Activated naive CD4-positive, alpha-beta T cell treated with anti-CD3 and anti-CD28 coated beads, Interleukin-2, amount 50 U/mL, for 72 hours (primary cell): ENCODE results near the gene NFIX. TPM values are rescaled to one million over a fixed set of nuclear protein-coding genes. Genes with fewer than 3 reads are reported as not detected.

ENCODE experiments used
- ATAC-seq, 2 donors: fragments of 150-1000 bp; cut with Tn5 transposase; 2 replicates each; pipeline ENCODE4 v1.10.0; 2021; ENCODE audit warnings: mild to moderate bottlenecking in 2 of 2, moderate library complexity in 2 of 2
- DNase-seq, 2 donors: peaks; one replicate each; pipeline ENCODE4 v3.0.0; 2021 to 2022; ENCODE audit warnings: low spot score in 2 of 2
- H3K27ac Mint-ChIP-seq, 2 donors: one replicate each; pipeline ENCODE4 v1.8.0; 2022; ENCODE audit warnings: mild to moderate bottlenecking in 2 of 2, mixed read lengths in 2 of 2
- H3K36me3 Mint-ChIP-seq, 2 donors: one replicate each; pipeline ENCODE4 v1.8.0; 2022; ENCODE audit warnings: mixed read lengths in 2 of 2
- H3K9me3 Mint-ChIP-seq, 2 donors: one replicate each; pipeline ENCODE4 v1.8.0; 2022; ENCODE audit warnings: mixed read lengths in 2 of 2
- total RNA-seq, 2 donors: library from RNA; stranded (reverse); gene quantifications; one replicate each; pipeline ENCODE4 v1.2.3, GENCODE V29; 2022

The NFIX gene
- total RNA-seq, 2 donors from 2014 or later = 1.8 to 5.4 TPM

- no peaks in the 10 kb centered on the region for H3K36me3 Mint-ChIP-seq
- no peak overlapping the region for H3K27ac Mint-ChIP-seq
- H3K9me3 Mint-ChIP-seq = no peaks in the 10 kb centered on the region
- DNase-seq (no peak), ATAC-seq (no peak)
These were observed 12.6 kb upstream of the NFIX start for GRCh38 chr19:12982648-12983047.

GRCh38 chr19:12983091-12983490 is 12.2 kb upstream of the NFIX start:
- no peaks in the 10 kb centered on the region for H3K36me3 Mint-ChIP-seq
- DNase-seq (no peak), ATAC-seq (no peak)
- H3K9me3 Mint-ChIP-seq = no peaks in the 10 kb centered on the region
- H3K27ac Mint-ChIP-seq = no peak overlapping the region

- no peaks in the 10 kb centered on the region for H3K9me3 Mint-ChIP-seq
- peak; percentile 78 to 97 for DNase-seq
- H3K27ac Mint-ChIP-seq = no peak overlapping the region
- ATAC-seq = peak; percentile 74 to 91
- no peaks in the 10 kb centered on the region for H3K36me3 Mint-ChIP-seq
These were observed 11.6 kb upstream of the NFIX start for GRCh38 chr19:12983542-12984142.

GRCh38 chr19:12984143-12984627 is 11.1 kb upstream of the NFIX start:
- no peak for DNase-seq
- ATAC-seq = no peak
- Mint-ChIP-seq H3K9me3 (no peaks in the 10 kb centered on the region), H3K36me3 (no peaks in the 10 kb centered on the region), H3K27ac (no peak overlapping the region)

- ATAC-seq (no peak), DNase-seq (no peak)
- Mint-ChIP-seq H3K36me3 (no peaks in the 10 kb centered on the region), H3K27ac (no peak overlapping the region), H3K9me3 (no peaks in the 10 kb centered on the region)
These were observed 10.6 kb upstream of the NFIX start for GRCh38 chr19:12984683-12985048.

GRCh38 chr19:12985049-12985776 is 10.1 kb upstream of the NFIX start:
- Mint-ChIP-seq H3K27ac (no peak overlapping the region), H3K36me3 (no peaks in the 10 kb centered on the region), H3K9me3 (no peaks in the 10 kb centered on the region)
- ATAC-seq = peak; percentile 41
- no peak for DNase-seq

- no peaks in the 10 kb centered on the region for H3K9me3 Mint-ChIP-seq
- no peaks in the 10 kb centered on the region for H3K36me3 Mint-ChIP-seq
- no peak overlapping the region for H3K27ac Mint-ChIP-seq
- DNase-seq (no peak), ATAC-seq (no peak)
These were observed 8.5 kb upstream of the NFIX start for GRCh38 chr19:12986726-12987125.

GRCh38 chr19:12987190-12987589 is 8.1 kb upstream of the NFIX start:
- ATAC-seq (no peak), DNase-seq (no peak)
- Mint-ChIP-seq H3K9me3 (no peaks in the 10 kb centered on the region), H3K27ac (no peak overlapping the region), H3K36me3 (no peaks in the 10 kb centered on the region)

GRCh38 chr19:12987781-12988180 is 7.5 kb upstream of the NFIX start:
- Mint-ChIP-seq H3K27ac (no peak overlapping the region), H3K9me3 (no peaks in the 10 kb centered on the region), H3K36me3 (no peaks in the 10 kb centered on the region)
- no peak for DNase-seq
- no peak for ATAC-seq

- no peak for ATAC-seq
- H3K9me3 Mint-ChIP-seq = no peaks in the 10 kb centered on the region
- peaks cover 0 to 5% of the 10 kb centered on the region in 2 donors for H3K36me3 Mint-ChIP-seq
- H3K27ac Mint-ChIP-seq = no peak overlapping the region
- DNase-seq = no peak
These were observed 4.8 kb upstream of the NFIX start for GRCh38 chr19:12990431-12990830.

- Mint-ChIP-seq H3K36me3 (peaks cover 0 to 5% of the 10 kb centered on the region in 2 donors), H3K27ac (no peak overlapping the region), H3K9me3 (no peaks in the 10 kb centered on the region)
- ATAC-seq (no peak), DNase-seq (no peak)
These were observed 4.4 kb upstream of the NFIX start for GRCh38 chr19:12990853-12991252.

GRCh38 chr19:12991296-12991695 is 4.0 kb upstream of the NFIX start:
- no peaks in the 10 kb centered on the region for H3K9me3 Mint-ChIP-seq
- no peak for ATAC-seq
- peaks cover 0 to 5% of the 10 kb centered on the region in 2 donors for H3K36me3 Mint-ChIP-seq
- DNase-seq = no peak
- no peak overlapping the region for H3K27ac Mint-ChIP-seq

GRCh38 chr19:12992729-12993128 is 2.5 kb upstream of the NFIX start:
- H3K36me3 Mint-ChIP-seq = peaks cover 0 to 5% of the 10 kb centered on the region in 2 donors
- H3K27ac Mint-ChIP-seq = no peak overlapping the region
- ATAC-seq = no peak

GRCh38 chr19:12993562-12993961 is 1.7 kb upstream of the NFIX start:
- H3K9me3 Mint-ChIP-seq = no peaks in the 10 kb centered on the region
- peaks cover 0 to 5% of the 10 kb centered on the region in 2 donors for H3K36me3 Mint-ChIP-seq
- no peak for DNase-seq
- ATAC-seq = no peak
- no peak overlapping the region for H3K27ac Mint-ChIP-seq

More at GRCh38 chr19:12992729-12993128, 2.5 kb upstream of the NFIX start:
- no peaks in the 10 kb centered on the region for H3K9me3 Mint-ChIP-seq
- no peak for DNase-seq

- Mint-ChIP-seq H3K36me3 (peaks cover 0 to 5% of the 10 kb centered on the region in 2 donors), H3K27ac (no peak overlapping the region), H3K9me3 (no peaks in the 10 kb centered on the region)
- DNase-seq (no peak), ATAC-seq (peak; percentile 23 to 50)
These were observed 526 bp downstream of the NFIX start for GRCh38 chr19:12995596-12996405.

- no peaks in the 10 kb centered on the region for H3K9me3 Mint-ChIP-seq
- H3K36me3 Mint-ChIP-seq = peaks cover 0 to 5% of the 10 kb centered on the region in 2 donors
- DNase-seq = no peak
- H3K27ac Mint-ChIP-seq = no peak overlapping the region
- ATAC-seq = no peak
These were observed 1.3 kb downstream of the NFIX start for GRCh38 chr19:12996406-12997094.
